Peyer's patch (tissue), 4 donors: ENCODE measurements around the gene DCC.

Source experiments
- CTCF ChIP-seq, 6 experiments: fragments of 450-650 bp in 4 of 6; fragments of 200-600 bp in 2 of 6; sonication (generic) in 1 of 6; IDR thresholded peaks; one replicate each; pipeline ENCODE4 v1.5.1; 2017 to 2019; ENCODE audit warnings: antibody characterized with exemption in 6 of 6, mild to moderate bottlenecking in 3 of 6, moderate library complexity in 1 of 6
- POLR2A ChIP-seq, 2 donors: fragments of 450-650 bp; IDR thresholded peaks; one replicate each; pipeline ENCODE4 v1.5.1; 2017; ENCODE audit warnings: antibody characterized with exemption in 2 of 2, mild to moderate bottlenecking in 2 of 2, moderate library complexity in 2 of 2

- TF ChIP-seq CTCF (IDR thresholded peaks at IDR 0.05) (no peak), POLR2A (IDR thresholded peaks at IDR 0.05) (no peak)
These were observed 338.0 kb downstream of the DCC start for GRCh38 chr18:52678034-52678433.
